ENCODE data around the gene AGTR1.
"Not testable (repeated sequence)": the region's sequence is repeated elsewhere in the genome, so short reads cannot be mapped to it uniquely, and the experiment has no call there.

Gene AGTR1

DNA sequence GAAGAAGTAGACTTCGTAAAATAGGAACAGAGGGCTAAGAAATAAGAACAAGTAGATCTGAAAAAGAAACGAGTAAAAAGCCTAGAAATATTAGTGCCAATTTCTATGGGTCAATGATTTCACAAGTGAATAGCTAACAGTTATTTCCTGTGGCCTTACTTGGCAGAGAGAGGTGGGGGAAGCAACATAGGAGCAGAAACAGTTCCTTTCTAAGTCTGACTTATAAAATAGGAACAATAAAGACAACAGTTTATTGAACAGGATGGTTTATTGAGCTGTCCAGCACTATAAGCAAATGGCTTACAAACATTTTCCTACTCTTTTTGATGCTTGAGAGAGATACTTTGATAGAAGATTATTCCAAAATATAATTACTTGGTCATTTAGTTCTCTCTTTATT, 37.9 kb downstream of the AGTR1 start:
- Mint-ChIP-seq H3K36me3 (ENCODE audit: low read depth) (no peaks in the 10 kb centered on the region), H3K4me3 (no peak overlapping the region), H3K27ac (no peak overlapping the region), H3K4me1 (ENCODE audit: low read depth) (no peaks in the 10 kb centered on the region), H3K27me3 (ENCODE audit: low read depth) (no peaks in the 10 kb centered on the region), H3K9me3 (no peaks in the 10 kb centered on the region)
- DNase-seq (ENCODE audit: low spot score): no peak

DNA sequence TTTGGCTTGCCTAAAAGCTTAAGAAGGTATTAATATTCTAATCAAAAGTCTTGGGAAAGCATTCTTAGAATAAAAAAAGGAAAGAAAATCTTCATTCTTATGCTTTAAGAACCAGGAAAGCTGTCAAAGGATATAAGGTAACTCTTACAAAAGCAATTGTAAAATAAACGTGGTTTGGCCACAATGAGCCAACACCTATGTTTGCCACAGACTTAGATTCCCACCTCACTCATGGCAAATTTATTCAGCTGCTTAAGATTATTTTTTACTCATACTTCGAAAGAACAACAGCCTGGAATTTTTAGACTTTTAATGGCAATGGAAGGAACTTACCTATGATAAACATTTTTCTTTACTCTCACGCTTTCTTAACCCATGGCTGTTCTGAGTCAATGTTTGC, 38.4 kb downstream of the AGTR1 start:
- H3K27me3 Mint-ChIP-seq (ENCODE audit: low read depth): no peaks in the 10 kb centered on the region
- no peak overlapping the region for H3K4me3 Mint-ChIP-seq
- H3K9me3 Mint-ChIP-seq: no peaks in the 10 kb centered on the region
- H3K27ac Mint-ChIP-seq: no peak overlapping the region
- no peaks in the 10 kb centered on the region for H3K4me1 Mint-ChIP-seq (ENCODE audit: low read depth)
- DNase-seq (ENCODE audit: low spot score): no peak
- H3K36me3 Mint-ChIP-seq (ENCODE audit: low read depth): no peaks in the 10 kb centered on the region

DNA sequence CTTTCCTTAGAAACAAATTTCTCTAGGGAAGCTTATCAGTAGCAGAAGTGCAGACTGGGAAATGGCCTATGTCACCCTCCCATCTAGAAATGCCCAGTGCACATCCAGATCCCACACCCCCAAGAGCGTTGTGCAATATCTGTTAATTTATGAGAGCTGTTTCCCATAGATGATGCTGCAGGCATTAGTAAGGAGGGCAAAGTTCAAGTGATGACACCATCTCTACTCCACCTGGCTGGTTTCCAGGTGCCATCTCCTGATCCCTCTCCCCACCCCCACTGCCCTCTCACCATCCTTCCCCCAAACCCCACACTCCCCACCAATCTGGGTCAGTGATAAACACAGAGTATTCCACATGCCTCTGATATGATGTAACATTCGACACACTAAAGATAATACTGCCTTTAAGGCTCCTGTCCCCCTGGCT, 39.4 kb downstream of the AGTR1 start:
- Mint-ChIP-seq H3K4me3 (no peak overlapping the region), H3K27ac (no peak overlapping the region), H3K36me3 (ENCODE audit: low read depth) (no peaks in the 10 kb centered on the region), H3K9me3 (no peaks in the 10 kb centered on the region), H3K4me1 (ENCODE audit: low read depth) (no peaks in the 10 kb centered on the region), H3K27me3 (ENCODE audit: low read depth) (no peaks in the 10 kb centered on the region)
- no peak for DNase-seq (ENCODE audit: low spot score)

DNA sequence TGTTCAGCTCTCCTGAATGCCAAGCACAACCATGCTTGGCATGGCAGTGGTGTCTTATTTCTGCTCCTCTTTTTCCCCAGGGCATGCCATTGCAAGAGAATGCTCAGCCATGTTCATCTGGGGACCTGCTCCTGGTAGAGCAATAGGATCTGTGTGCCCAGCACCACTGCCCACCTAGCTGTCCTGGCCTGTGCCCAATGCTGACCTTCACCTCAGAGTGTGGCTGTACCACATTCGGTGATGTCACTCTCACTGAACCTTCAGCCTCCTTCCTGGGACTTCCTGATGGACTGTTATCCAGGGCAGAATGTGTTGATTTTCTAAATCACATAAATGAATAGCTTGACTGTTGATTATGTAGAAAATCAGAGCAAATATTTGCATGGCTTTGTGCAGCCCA, 42.0 kb downstream of the AGTR1 start:
- Mint-ChIP-seq H3K27ac (no peak overlapping the region), H3K36me3 (ENCODE audit: low read depth) (no peaks in the 10 kb centered on the region), H3K4me1 (ENCODE audit: low read depth) (no peaks in the 10 kb centered on the region), H3K4me3 (no peak overlapping the region), H3K9me3 (no peaks in the 10 kb centered on the region), H3K27me3 (ENCODE audit: low read depth) (no peaks in the 10 kb centered on the region)
- no peak for DNase-seq (ENCODE audit: low spot score)

DNA sequence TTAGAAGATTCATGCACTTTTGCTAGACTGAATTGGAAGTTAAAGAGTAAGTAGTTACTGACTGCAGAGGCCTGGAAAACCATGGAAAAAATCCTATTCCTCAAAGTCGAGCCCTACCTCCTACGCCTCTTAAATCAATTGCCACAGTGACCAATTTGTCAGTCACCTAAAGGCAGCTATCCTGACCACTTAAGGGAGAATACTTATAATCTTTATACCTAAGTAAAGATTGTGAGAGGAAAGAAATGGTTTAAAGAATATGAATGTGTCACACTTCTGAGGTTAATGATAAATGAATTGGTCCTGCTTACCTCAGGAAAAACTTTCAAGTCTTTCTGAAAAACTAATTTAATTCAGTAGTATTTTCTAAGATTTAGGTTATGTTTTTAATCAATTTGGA, 42.6 kb downstream of the AGTR1 start:
- no peak overlapping the region for H3K27ac Mint-ChIP-seq
- H3K4me1 Mint-ChIP-seq (ENCODE audit: low read depth): no peaks in the 10 kb centered on the region
- no peak for DNase-seq (ENCODE audit: low spot score)
- no peak overlapping the region for H3K4me3 Mint-ChIP-seq
- no peaks in the 10 kb centered on the region for H3K36me3 Mint-ChIP-seq (ENCODE audit: low read depth)
- H3K9me3 Mint-ChIP-seq: no peaks in the 10 kb centered on the region
- H3K27me3 Mint-ChIP-seq (ENCODE audit: low read depth): no peaks in the 10 kb centered on the region

DNA sequence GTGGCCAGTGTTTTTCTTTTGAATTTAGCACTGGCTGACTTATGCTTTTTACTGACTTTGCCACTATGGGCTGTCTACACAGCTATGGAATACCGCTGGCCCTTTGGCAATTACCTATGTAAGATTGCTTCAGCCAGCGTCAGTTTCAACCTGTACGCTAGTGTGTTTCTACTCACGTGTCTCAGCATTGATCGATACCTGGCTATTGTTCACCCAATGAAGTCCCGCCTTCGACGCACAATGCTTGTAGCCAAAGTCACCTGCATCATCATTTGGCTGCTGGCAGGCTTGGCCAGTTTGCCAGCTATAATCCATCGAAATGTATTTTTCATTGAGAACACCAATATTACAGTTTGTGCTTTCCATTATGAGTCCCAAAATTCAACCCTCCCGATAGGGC, 43.5 kb downstream of the AGTR1 start:
- Mint-ChIP-seq H3K4me3 (no peak overlapping the region), H3K36me3 (ENCODE audit: low read depth) (no peaks in the 10 kb centered on the region), H3K4me1 (ENCODE audit: low read depth) (no peaks in the 10 kb centered on the region), H3K9me3 (no peaks in the 10 kb centered on the region), H3K27me3 (ENCODE audit: low read depth) (no peaks in the 10 kb centered on the region), H3K27ac (no peak overlapping the region)
- DNase-seq (ENCODE audit: low spot score): no peak

DNA sequence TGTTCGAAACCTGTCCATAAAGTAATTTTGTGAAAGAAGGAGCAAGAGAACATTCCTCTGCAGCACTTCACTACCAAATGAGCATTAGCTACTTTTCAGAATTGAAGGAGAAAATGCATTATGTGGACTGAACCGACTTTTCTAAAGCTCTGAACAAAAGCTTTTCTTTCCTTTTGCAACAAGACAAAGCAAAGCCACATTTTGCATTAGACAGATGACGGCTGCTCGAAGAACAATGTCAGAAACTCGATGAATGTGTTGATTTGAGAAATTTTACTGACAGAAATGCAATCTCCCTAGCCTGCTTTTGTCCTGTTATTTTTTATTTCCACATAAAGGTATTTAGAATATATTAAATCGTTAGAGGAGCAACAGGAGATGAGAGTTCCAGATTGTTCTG, 44.4 kb downstream of the AGTR1 start:
- no peaks in the 10 kb centered on the region for H3K9me3 Mint-ChIP-seq
- DNase-seq (ENCODE audit: low spot score): no peak
- H3K4me3 Mint-ChIP-seq: no peak overlapping the region
- H3K36me3 Mint-ChIP-seq (ENCODE audit: low read depth): no peaks in the 10 kb centered on the region
- no peak overlapping the region for H3K27ac Mint-ChIP-seq
- H3K27me3 Mint-ChIP-seq (ENCODE audit: low read depth): no peaks in the 10 kb centered on the region
- no peaks in the 10 kb centered on the region for H3K4me1 Mint-ChIP-seq (ENCODE audit: low read depth)

DNA sequence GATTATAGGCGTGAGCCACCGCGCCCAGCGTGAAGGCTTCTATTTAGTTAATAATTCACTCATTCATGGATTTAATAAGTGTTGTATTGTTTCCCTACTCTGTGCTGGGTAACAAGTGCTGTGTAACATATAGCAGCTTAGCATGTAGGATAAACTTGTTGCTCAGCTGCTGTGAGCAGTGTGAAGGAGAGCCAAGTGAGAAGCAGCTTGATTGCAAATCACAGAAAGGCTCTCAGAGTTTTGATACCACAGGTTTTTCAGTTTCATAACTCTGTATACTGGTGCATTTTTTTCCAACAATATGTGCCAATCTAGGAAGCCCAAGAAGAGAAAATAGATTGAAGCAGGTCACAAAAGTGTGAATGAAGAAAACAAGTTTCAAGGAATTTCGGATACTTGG, 48.4 kb downstream of the AGTR1 start:
- no peak for DNase-seq (ENCODE audit: low spot score)
- Mint-ChIP-seq H3K36me3 (ENCODE audit: low read depth) (no peaks in the 10 kb centered on the region), H3K4me3 (no peak overlapping the region), H3K27ac (no peak overlapping the region), H3K9me3 (no peaks in the 10 kb centered on the region), H3K27me3 (ENCODE audit: low read depth) (no peaks in the 10 kb centered on the region), H3K4me1 (ENCODE audit: low read depth) (no peaks in the 10 kb centered on the region)

DNA sequence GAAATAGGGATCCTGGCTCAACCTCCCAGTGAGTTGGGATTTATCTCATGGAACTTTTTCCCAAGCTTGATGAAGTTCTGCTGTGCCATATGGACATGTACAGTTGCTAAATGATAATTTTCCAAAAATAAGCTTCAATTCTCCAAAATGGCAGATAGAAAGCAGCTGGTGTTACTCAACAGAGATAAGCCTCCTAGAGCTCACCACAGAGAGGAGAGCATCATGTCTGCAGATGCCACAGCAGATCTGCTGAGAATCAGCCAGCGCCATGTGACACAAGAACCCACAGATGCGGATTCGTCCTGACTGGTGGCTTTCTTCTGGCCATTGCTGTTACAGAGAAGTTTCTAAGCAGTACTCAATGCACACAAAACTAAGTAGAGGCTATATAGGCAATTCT, 50.6 kb downstream of the AGTR1 start:
- no peak overlapping the region for H3K27ac Mint-ChIP-seq
- no peaks in the 10 kb centered on the region for H3K36me3 Mint-ChIP-seq (ENCODE audit: low read depth)
- H3K27me3 Mint-ChIP-seq (ENCODE audit: low read depth): no peaks in the 10 kb centered on the region
- no peaks in the 10 kb centered on the region for H3K4me1 Mint-ChIP-seq (ENCODE audit: low read depth)
- no peak overlapping the region for H3K4me3 Mint-ChIP-seq
- H3K9me3 Mint-ChIP-seq: no peaks in the 10 kb centered on the region
- DNase-seq (ENCODE audit: low spot score): no peak

DNA sequence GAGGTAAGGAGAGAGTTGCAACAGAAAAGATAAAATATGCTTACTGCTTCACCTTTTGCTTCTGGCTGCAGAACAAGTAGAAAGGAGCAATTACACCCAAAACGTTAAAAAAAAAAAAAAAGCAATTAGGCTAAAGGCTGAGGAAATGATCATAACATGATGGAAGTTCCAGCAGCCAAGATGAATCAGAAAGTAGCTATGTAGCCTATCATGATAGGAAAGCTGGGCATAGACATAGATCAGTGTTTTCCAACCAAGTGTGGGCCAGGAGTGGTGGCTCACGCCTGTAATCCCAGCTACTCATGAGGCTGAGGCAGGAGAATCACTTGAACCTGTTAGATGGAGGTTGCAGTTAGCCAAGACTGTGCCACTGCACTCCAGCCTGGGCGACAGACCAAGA, 52.6 kb downstream of the AGTR1 start:
- Mint-ChIP-seq H3K4me1 (ENCODE audit: low read depth) (no peaks in the 10 kb centered on the region), H3K4me3 (no peak overlapping the region), H3K9me3 (no peaks in the 10 kb centered on the region), H3K27me3 (ENCODE audit: low read depth) (no peaks in the 10 kb centered on the region), H3K36me3 (ENCODE audit: low read depth) (no peaks in the 10 kb centered on the region), H3K27ac (no peak overlapping the region)
- no peak for DNase-seq (ENCODE audit: low spot score)

DNA sequence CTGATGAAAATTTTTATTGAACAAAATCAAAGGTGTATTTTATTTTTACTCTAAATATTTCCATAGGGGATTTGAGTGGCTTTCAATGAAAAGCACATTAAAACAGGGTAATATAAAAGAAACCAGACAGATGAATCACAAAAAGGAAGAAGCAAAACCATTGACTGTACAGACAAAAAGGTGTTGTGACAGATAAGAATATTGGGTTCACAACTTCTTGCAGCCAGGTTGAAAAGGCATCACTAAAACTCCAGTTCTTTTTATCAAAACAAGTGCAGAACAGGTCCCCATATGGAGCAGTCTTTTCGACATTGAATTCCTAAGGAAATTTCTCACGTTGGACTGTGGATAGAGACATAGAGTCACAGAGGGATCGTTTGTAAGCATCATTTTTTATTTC, 53.8 kb downstream of the AGTR1 start:
- H3K9me3 Mint-ChIP-seq: no peaks in the 10 kb centered on the region
- DNase-seq (ENCODE audit: low spot score): no peak
- H3K4me3 Mint-ChIP-seq: no peak overlapping the region
- no peaks in the 10 kb centered on the region for H3K36me3 Mint-ChIP-seq (ENCODE audit: low read depth)
- H3K4me1 Mint-ChIP-seq (ENCODE audit: low read depth): no peaks in the 10 kb centered on the region
- H3K27ac Mint-ChIP-seq: no peak overlapping the region
- no peaks in the 10 kb centered on the region for H3K27me3 Mint-ChIP-seq (ENCODE audit: low read depth)

DNA sequence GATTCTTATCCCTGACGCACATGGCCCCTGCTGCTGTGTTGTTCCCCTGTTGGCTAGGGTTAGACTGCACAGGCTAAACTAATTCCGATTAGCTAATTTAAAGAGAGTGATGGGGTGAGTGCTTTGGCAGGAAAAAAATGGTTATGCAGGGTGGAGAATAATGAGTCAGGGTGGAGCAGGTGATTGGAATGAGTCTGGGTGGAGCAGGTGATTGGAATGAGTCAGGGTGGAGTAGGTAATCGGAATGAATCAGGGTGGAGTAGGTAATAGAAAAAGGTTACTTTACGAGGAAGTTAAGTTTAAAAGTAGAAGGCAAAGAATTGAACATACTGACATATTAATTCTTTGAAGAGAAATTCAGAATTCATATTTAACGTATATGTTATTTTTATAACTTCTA, 55.7 kb downstream of the AGTR1 start:
- H3K4me3 Mint-ChIP-seq; H3K9me3 Mint-ChIP-seq; H3K27ac Mint-ChIP-seq; DNase-seq (ENCODE audit: low spot score); H3K36me3 Mint-ChIP-seq (ENCODE audit: low read depth); H3K27me3 Mint-ChIP-seq (ENCODE audit: low read depth); H3K4me1 Mint-ChIP-seq (ENCODE audit: low read depth): not testable (repeated sequence)

DNA sequence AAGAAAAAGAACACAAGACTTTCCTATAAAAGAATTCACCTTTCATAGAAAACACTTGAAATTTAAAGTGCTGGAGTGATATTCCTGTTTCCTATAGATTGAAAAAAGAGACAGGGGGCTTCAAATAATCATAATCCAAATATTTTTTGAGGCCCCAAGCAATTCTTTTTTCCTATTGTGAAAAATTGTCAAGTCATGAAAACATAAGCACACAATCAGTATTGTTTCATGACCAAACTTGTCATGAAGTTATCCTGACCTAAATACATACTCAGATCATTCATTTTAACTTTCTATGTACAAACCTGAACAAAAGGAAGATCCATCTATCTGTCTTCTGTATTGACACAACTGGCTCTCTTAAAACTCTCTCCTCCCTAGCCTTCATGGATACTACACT, 57.9 kb downstream of the AGTR1 start:
- DNase-seq (ENCODE audit: low spot score): no peak
- Mint-ChIP-seq H3K4me3 (no peak overlapping the region), H3K9me3 (no peaks in the 10 kb centered on the region), H3K4me1 (ENCODE audit: low read depth) (no peaks in the 10 kb centered on the region), H3K36me3 (ENCODE audit: low read depth) (no peaks in the 10 kb centered on the region), H3K27ac (no peak overlapping the region), H3K27me3 (ENCODE audit: low read depth) (no peaks in the 10 kb centered on the region)

DNA sequence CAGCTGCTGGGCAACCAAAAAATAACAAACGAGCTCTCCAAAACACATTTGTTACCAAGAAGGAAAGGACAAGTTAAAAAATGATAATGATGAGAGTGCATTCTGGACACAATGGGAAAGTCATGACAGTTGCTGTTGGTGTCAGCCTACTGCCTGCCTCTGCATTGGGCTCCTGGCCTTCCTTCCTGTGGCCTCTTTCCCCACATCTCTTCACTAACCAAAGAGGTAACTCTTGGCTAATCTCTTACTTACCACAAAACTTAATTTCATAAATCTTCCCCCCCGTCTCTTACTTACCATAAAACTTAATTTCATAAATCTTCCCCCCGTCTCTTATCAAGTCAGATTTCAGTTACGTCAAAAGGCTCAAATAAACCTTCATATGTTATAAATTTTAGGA, 58.6 kb downstream of the AGTR1 start:
- H3K27ac Mint-ChIP-seq: no peak overlapping the region
- no peaks in the 10 kb centered on the region for H3K9me3 Mint-ChIP-seq
- no peaks in the 10 kb centered on the region for H3K36me3 Mint-ChIP-seq (ENCODE audit: low read depth)
- H3K4me1 Mint-ChIP-seq (ENCODE audit: low read depth): no peaks in the 10 kb centered on the region
- DNase-seq (ENCODE audit: low spot score): no peak
- no peak overlapping the region for H3K4me3 Mint-ChIP-seq
- no peaks in the 10 kb centered on the region for H3K27me3 Mint-ChIP-seq (ENCODE audit: low read depth)

DNA sequence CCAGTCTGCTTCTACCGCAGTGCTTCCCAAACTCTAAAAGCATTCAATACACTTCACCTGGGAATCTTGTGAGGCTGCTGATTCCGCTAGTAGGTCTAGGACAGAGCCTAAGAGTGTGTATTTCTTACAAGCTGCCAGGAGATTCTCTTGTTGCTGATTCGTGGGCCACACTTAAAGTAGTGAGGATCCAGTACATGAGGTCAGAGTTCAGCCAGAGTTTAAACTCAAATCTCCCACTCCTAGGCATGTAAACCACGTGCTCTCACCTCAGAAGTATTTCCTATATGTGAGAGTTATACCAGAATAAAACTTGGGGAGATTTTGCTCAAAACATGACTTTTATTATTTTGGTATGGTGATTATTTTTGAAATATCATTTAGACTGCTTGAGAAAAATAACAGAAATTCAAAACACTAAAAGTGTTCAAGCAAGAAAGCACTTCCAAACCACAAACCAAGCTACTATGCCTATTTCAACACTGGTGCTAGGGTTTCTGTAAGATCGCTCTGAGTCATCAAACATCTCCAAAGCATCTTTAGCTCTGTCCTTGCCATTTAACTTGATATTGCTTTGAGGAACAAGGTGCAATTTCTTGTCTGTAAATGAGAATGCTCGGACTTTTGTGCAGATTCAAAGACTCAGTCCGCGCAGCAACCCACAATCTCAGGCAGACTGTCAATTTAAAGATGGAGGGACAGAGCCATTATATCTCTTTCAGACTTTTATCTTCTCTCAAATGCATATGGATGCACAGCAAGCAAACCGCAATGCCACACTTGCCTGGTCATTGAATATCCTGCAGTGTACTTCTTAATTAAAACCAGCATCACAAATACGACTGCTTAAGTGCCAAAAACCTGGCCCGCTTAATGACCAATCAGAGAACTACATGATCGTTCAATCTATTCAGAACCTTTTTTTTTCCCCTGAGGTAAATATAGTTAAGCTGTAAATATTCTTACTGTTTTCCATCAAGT, 59.8 kb downstream of the AGTR1 start:
- Mint-ChIP-seq H3K4me1 (ENCODE audit: low read depth) (no peaks in the 10 kb centered on the region), H3K27ac (no peak overlapping the region), H3K9me3 (no peaks in the 10 kb centered on the region), H3K4me3 (no peak overlapping the region), H3K36me3 (ENCODE audit: low read depth) (no peaks in the 10 kb centered on the region), H3K27me3 (ENCODE audit: low read depth) (no peaks in the 10 kb centered on the region)
- no peak for DNase-seq (ENCODE audit: low spot score)

Measured in T-helper 2 cell treated with Interferon-gamma antibody and Interleukin-4, amounts not matched to agents 5 μg/mL and 100 μg/mL, for 36 hours (primary cell).